Testis (tissue), 3 donors: Measurements from ENCODE around the gene KRTAP4-16. TPM values are rescaled to one million over a fixed set of nuclear protein-coding genes. Genes with fewer than 3 reads are reported as not detected.
"Not testable (repeated sequence)": the region's sequence is repeated elsewhere in the genome, so short reads cannot be mapped to it uniquely, and the experiment has no call there.

ENCODE experiments used
- DNase-seq: peaks from one replicate; pipeline ENCODE4 v3.0.0-alpha.2; 2019
- H3K27ac ChIP-seq, 2 donors: fragments of 200-600 bp; sonication (generic); one replicate each; pipeline ENCODE4 v1.5.1; 2019
- H3K27me3 ChIP-seq: fragments of 200-600 bp; sonication (generic); one replicate; pipeline ENCODE4 v1.5.1; 2019
- H3K36me3 ChIP-seq: fragments of 200-600 bp; sonication (generic); one replicate; pipeline ENCODE4 v1.5.1; 2017; ENCODE audit warnings: low read depth; ENCODE audit errors: missing control alignments
- H3K4me1 ChIP-seq: fragments of 200-600 bp; sonication (generic); one replicate; pipeline ENCODE4 v1.5.1; 2019
- H3K4me3 ChIP-seq, 2 donors: fragments of 200-600 bp; sonication (generic); one replicate each; pipeline ENCODE4 v1.5.1; 2017 to 2019
- H3K9me3 ChIP-seq: fragments of 200-600 bp; sonication (generic); one replicate; pipeline ENCODE4 v1.5.1; 2017
- POLR2A ChIP-seq: fragments of 450-650 bp; IDR thresholded peaks from one replicate; pipeline ENCODE4 v1.6.1; 2017; ENCODE audit warnings: antibody characterized with exemption, mild to moderate bottlenecking, moderate library complexity
- WGBS, 2 donors: methylation state at CpG; one replicate each; pipeline ENCODE4 v1.1.5; 2018; 5-methylcytosine and 5-hydroxymethylcytosine counted together
- intact Hi-C: fragments of 100-400 bp; cut with DNase I; formaldehyde crosslinking; loops from one replicate; pipeline ENCODE4 v1.15.1; 2023; ENCODE audit warnings: low total_unique reads
- polyA plus RNA-seq: library from polyadenylated mRNA; stranded (reverse); fragments of 350-450 nt; fragmentation: Illumina TruSeq; extraction: RNeasy Lipid Tissue Mini Kit (QIAGEN cat#74804); gene quantifications from one replicate; pipeline ENCODE4 v1.2.3, GENCODE V29; 2014; ENCODE audit warnings: low read depth, low replicate concordance; ENCODE audit not compliant: insufficient read depth
- total RNA-seq, 2 donors: library from RNA; depleted of rRNA; stranded (reverse); fragments of >200 nt; gene quantifications; one replicate each; pipeline ENCODE4 v1.2.3, GENCODE V29; 2016
- TF ChIP-seq, protein P1 (sequence below), 3 experiments: fragments of 450-650 bp in 2 of 3; fragments of 200-600 bp in 1 of 3; sonication (generic) in 1 of 3; IDR thresholded peaks; one replicate each; pipeline ENCODE4 v1.5.1; 2016 to 2019; ENCODE audit warnings: antibody characterized with exemption in 3 of 3, mild to moderate bottlenecking in 2 of 3, moderate library complexity in 1 of 3

Gene KRTAP4-16
- total and polyA plus RNA-seq, 3 donors from 2014 or later, result not detected

DNA sequence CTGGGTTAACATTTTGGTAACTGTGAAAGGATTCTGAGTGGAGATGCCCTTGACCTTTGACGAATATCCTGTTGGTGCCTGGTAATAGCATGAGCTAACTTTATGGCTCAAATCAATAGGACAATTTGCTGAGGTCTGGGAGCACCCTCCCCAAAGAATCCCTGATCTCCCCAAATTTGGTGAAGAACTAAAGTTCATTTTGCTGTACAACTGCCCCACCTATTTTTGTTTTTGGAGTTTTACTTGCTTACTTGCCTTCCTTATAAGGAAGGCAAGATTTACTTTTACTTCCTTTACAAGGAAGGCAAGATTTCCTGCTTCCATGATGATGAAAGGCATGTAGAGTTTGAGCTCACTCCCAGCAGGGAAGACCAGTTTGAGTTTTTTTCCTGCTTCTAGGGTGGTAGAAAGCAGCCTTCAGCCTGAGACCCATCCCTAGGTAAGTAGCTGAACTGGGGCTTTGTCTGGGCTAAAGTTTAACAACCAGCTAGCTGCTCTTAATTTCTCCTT lies 6.0 kb upstream of the KRTAP4-16 start:
- WGBS, 2 donors, result 50 to 68% methylated on average over 1 of the region's 1 CpG
- TF ChIP-seq, protein P1, sequence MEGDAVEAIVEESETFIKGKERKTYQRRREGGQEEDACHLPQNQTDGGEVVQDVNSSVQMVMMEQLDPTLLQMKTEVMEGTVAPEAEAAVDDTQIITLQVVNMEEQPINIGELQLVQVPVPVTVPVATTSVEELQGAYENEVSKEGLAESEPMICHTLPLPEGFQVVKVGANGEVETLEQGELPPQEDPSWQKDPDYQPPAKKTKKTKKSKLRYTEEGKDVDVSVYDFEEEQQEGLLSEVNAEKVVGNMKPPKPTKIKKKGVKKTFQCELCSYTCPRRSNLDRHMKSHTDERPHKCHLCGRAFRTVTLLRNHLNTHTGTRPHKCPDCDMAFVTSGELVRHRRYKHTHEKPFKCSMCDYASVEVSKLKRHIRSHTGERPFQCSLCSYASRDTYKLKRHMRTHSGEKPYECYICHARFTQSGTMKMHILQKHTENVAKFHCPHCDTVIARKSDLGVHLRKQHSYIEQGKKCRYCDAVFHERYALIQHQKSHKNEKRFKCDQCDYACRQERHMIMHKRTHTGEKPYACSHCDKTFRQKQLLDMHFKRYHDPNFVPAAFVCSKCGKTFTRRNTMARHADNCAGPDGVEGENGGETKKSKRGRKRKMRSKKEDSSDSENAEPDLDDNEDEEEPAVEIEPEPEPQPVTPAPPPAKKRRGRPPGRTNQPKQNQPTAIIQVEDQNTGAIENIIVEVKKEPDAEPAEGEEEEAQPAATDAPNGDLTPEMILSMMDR (IDR thresholded peaks at IDR 0.05), result no peak
- no peak for TF ChIP-seq POLR2A
- no peak overlapping the region for H3K27ac ChIP-seq

DNA sequence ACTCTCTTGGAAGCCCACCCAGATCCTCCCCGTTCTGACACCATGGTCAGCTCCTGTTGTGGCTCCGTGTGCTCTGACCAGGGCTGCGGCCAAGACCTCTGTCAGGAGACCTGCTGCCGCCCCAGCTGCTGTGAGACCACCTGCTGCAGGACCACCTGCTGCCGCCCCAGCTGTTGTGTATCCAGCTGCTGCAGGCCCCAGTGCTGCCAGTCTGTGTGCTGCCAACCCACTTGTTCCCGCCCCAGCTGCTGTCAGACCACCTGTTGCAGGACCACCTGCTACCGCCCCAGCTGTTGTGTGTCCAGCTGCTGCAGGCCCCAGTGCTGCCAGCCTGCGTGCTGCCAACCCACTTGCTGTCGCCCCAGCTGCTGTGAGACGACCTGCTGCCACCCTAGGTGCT lies 3.3 kb upstream of the KRTAP4-16 start, which contains the start of gene KRTAP4-9:
KRTAP4-9 (plus strand) TSS at position 43 of the 400 bp plus-strand sequence; CDS start at position 43, 0 bp downstream.
- H3K9me3 ChIP-seq, DNase-seq, H3K4me1 ChIP-seq, H3K36me3 ChIP-seq, H3K4me3 ChIP-seq, H3K27ac ChIP-seq, intact Hi-C loops, H3K27me3 ChIP-seq: not testable (repeated sequence)
- 60 to 63% methylated on average over 2 to 4 of the region's 10 CpGs for WGBS, 2 donors

More for the DNA sequence above, 6.0 kb upstream of the KRTAP4-16 start:
- no peaks in the 10 kb centered on the region for H3K9me3 ChIP-seq
- no peaks in the 10 kb centered on the region for H3K36me3 ChIP-seq
- no peaks in the 10 kb centered on the region for H3K4me1 ChIP-seq
- H3K4me3 ChIP-seq, result no peak overlapping the region
- H3K27me3 ChIP-seq, result no peaks in the 10 kb centered on the region
- DNase-seq, result no peak
- intact Hi-C loops, result no loop called here

DNA sequence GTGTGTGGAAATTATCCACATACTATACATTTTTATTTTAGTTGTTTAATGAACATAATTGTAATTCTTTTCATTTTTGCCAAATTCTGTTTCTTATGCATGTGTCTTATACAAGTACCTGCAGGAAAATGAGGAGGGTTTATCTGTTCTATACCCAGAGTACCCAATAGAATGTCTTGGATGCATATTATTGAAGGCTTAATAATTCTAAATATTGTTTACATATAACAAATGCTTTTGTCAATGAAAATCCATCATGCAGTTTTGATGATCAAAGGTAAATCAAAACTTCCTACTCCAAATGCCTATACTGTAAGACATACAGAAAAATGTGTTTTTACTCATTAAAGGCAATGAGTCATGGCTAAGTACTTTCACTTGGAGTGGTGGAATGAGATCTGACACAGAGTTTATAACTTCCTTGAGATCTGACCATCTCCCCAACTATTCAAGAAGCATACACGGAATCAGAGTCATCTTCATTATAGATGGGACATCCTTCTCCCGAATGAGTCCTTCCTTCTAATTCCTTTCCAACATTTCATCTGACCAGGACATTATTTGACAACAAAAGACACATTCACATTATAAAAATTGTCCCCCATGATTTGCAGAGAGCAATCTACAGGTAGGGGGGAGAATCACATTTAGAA lies 2.5 kb upstream of the KRTAP4-16 start:
- H3K36me3 ChIP-seq, intact Hi-C loops, H3K4me1 ChIP-seq, DNase-seq, H3K9me3 ChIP-seq, H3K27me3 ChIP-seq, H3K27ac ChIP-seq, H3K4me3 ChIP-seq: not testable (repeated sequence)
- WGBS, 2 donors, result 90 to 93% methylated on average over 2 of the region's 2 CpGs

DNA sequence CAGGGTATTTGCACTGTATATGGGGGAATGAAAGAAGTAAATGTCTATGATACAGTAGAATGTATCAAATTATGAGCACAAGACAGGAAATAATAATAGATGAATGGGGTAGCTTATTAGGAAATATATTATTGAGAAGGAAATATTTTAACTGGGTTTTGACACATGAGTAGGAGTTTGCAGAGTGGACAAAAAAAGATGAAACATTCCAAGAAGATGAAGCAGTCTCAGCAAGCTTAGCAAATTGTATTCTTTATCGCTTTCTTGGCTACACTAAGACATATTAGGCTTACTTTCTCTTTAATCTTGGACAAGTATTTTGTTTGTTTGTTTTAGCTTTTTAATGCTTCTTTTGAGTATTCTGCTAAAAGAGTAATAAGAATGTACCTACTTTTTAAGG lies 1.9 kb upstream of the KRTAP4-16 start:
- Histone ChIP-seq H3K4me3 (no peak overlapping the region), H3K27ac (no peak overlapping the region), H3K4me1 (no peaks in the 10 kb centered on the region), H3K27me3 (no peaks in the 10 kb centered on the region), H3K36me3 (no peaks in the 10 kb centered on the region), H3K9me3 (no peaks in the 10 kb centered on the region)
- intact Hi-C loops, result no loop called here
- DNase-seq, result no peak
- no peak for TF ChIP-seq POLR2A
- TF ChIP-seq, protein P1 (IDR thresholded peaks at IDR 0.05), result no peak
- WGBS, 2 donors, result 64 to 77% methylated on average over 1 of the region's 1 CpG

DNA sequence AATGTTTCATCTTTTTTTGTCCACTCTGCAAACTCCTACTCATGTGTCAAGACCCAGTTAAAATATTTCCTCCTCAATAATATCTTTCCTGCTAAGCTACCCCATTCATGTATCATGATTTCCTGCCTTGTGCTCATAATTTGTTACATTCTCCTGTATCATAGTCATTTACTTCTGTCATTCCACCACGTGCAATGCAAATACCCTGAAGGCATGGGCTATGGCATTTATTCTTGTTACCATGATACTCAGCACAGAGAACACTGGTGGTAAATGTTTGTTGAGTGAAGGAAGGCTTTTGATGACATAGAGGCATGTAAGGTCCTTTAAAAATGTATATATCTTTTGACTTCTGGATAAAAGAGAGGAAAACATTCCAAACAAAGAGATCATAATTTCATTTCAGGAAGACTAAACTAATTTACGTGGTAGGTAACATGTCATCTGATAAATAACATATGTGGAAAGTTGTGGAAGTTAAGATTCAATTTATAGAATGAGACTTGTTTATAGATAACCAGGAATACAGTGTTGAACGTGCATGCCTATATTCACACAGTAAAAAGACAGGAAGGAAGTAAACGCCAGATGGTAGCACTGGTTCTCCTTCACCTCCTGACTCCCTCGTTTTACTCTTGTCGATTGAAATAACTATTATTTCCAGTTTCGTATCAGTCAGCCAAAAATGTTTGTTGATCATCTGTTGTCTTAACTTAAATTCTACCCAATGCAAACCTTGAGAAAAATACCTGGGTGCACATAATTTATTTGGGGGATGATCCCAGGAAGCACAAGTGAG lies 2.1 kb downstream of the KRTAP4-16 start:
- DNase-seq, intact Hi-C loops, H3K36me3 ChIP-seq, H3K9me3 ChIP-seq, H3K4me3 ChIP-seq, H3K27me3 ChIP-seq, H3K27ac ChIP-seq, H3K4me1 ChIP-seq: not testable (repeated sequence)
- WGBS, 2 donors, result 72 to 73% methylated on average over 7 of the region's 7 CpGs

DNA sequence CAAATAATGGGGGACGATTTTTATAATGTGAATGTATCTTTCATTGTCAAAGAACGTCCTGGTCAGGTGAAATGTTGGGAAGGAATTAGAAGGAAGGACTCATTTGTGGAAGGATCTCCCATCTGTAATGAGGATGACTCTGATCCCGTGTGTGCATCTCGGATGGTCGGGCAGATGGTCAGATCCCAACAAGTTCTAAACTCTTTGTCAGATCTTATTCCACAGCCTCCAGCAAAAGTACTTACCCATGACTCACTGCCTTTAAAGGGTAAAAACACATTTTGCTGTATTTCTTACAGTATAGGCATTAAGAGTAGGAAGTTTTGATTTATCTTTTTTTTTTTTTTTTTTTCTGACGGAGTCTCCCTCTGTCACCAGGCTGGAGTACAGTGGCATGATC lies 3.5 kb downstream of the KRTAP4-16 start:
- 77 to 80% methylated on average over 6 of the region's 6 CpGs for WGBS, 2 donors
- no peak for TF ChIP-seq POLR2A
- TF ChIP-seq, protein P1 (IDR thresholded peaks at IDR 0.05), result no peak
- no peaks in the 10 kb centered on the region for H3K4me1 ChIP-seq
- intact Hi-C loops, result no loop called here
- no peak for DNase-seq
- no peak overlapping the region for H3K4me3 ChIP-seq
- H3K36me3 ChIP-seq, result no peaks in the 10 kb centered on the region
- H3K9me3 ChIP-seq, result no peaks in the 10 kb centered on the region
- no peaks in the 10 kb centered on the region for H3K27me3 ChIP-seq
- H3K27ac ChIP-seq, result no peak overlapping the region
